OCI-LY3 (cell line): ENCODE data around the gene NOTCH3.

Experiments used
- H2AFZ ChIP-seq: fragments of 200-600, 300-600 bp; shearing (Covaris generic); 2 replicates; pipeline ENCODE4 v1.6.0; 2014; ENCODE audit warnings: antibody characterized with exemption, low read depth, low read length
- H3K27ac ChIP-seq: fragments of 200-600, 300-600 bp; sonication (generic); 2 replicates; pipeline ENCODE4 v1.5.1; 2014; ENCODE audit warnings: mild to moderate bottlenecking, low read length, moderate library complexity, mixed read lengths
- H3K27me3 ChIP-seq: fragments of 200-600, 300-600 bp; sonication (generic); 2 replicates; pipeline ENCODE4 v1.6.1; 2014; ENCODE audit warnings: low read depth, low read length, mixed read lengths
- H3K36me3 ChIP-seq: fragments of 200-600, 300-600 bp; sonication (generic); replicated peaks from 2 replicates; pipeline ENCODE3; 2014; ENCODE audit warnings: low read depth, low read length, mixed read lengths
- H3K4me1 ChIP-seq: fragments of 300-600, 200-600 bp; sonication (generic); 2 replicates; pipeline ENCODE4 v1.6.1; 2014; ENCODE audit warnings: low read length, mixed read lengths
- H3K4me2 ChIP-seq: fragments of 200-600, 300-600 bp; sonication (generic); 2 replicates; pipeline ENCODE4 v1.6.1; 2014; ENCODE audit warnings: low read length, mixed read lengths
- H3K4me3 ChIP-seq: fragments of 300-600, 200-600 bp; sonication (generic); 2 replicates; pipeline ENCODE4 v1.5.1; 2014; ENCODE audit warnings: antibody characterized with exemption, mild to moderate bottlenecking, low read length, moderate library complexity
- H3K79me2 ChIP-seq: fragments of 300-600, 200-600 bp; shearing (Covaris generic); 2 replicates; pipeline ENCODE4 v1.6.1; 2014; ENCODE audit warnings: mild to moderate bottlenecking, low read length, mixed read lengths
- H3K9ac ChIP-seq: fragments of 300-600, 200-600 bp; shearing (Covaris generic); 2 replicates; pipeline ENCODE4 v1.6.0; 2014; ENCODE audit warnings: mild to moderate bottlenecking, low read length, moderate library complexity
- H3K9me3 ChIP-seq: fragments of 200-600, 300-600 bp; shearing (Covaris generic); 2 replicates; pipeline ENCODE4 v1.6.1; 2014; ENCODE audit warnings: low read length, mixed read lengths; ENCODE audit not compliant: insufficient read depth
- H4K20me1 ChIP-seq: fragments of 200-600, 300-600 bp; sonication (generic); 2 replicates; pipeline ENCODE4 v1.6.1; 2016; ENCODE audit warnings: low read length, mixed read lengths; ENCODE audit not compliant: insufficient read depth
- CTCF ChIP-seq: fragments of 200-600, 300-600 bp; sonication (generic); IDR thresholded peaks from 2 replicates; pipeline ENCODE4 v1.5.1; 2014; ENCODE audit warnings: antibody characterized with exemption, low read length, low read depth
- EZH2phosphoT487 ChIP-seq: fragments of 200-600 bp; shearing (Covaris generic); IDR thresholded peaks from 2 replicates; pipeline ENCODE4 v1.6.1; 2018; ENCODE audit warnings: antibody characterized with exemption, mixed run types, low read depth

NOTCH3 gene

GRCh38 chr19:15248648-15249527 lies 48.1 kb upstream of the NOTCH3 start:
- H3K4me1 ChIP-seq: peaks cover 26% of the 10 kb centered on the region
- no peaks in the 10 kb centered on the region for H3K27me3 ChIP-seq
- no peak for TF ChIP-seq CTCF
- TF ChIP-seq EZH2phosphoT487: no peak
- no peak overlapping the region for H3K4me3 ChIP-seq
- H3K27ac ChIP-seq: peak overlapping the region; percentile 75
- peak overlapping the region; percentile 30; the same call in 1 of the 2 replicates for H3K9ac ChIP-seq
- peaks cover 41% of the 10 kb centered on the region for H3K79me2 ChIP-seq
- H3K4me2 ChIP-seq: no peak overlapping the region
- no peak overlapping the region for H2AFZ ChIP-seq
- H3K9me3 ChIP-seq: no peaks in the 10 kb centered on the region
- H4K20me1 ChIP-seq: peaks cover 31% of the 10 kb centered on the region
- peaks cover 63% of the 10 kb centered on the region for H3K36me3 ChIP-seq

- H2AFZ ChIP-seq: no peak overlapping the region
- no peak overlapping the region for H3K4me2 ChIP-seq
- H3K36me3 ChIP-seq: peaks cover 61% of the 10 kb centered on the region
- H3K79me2 ChIP-seq: peaks cover 44% of the 10 kb centered on the region
- H3K9me3 ChIP-seq: no peaks in the 10 kb centered on the region
- no peaks in the 10 kb centered on the region for H3K27me3 ChIP-seq
- TF ChIP-seq EZH2phosphoT487: no peak
- no peak for TF ChIP-seq CTCF
- peaks cover 28% of the 10 kb centered on the region for H4K20me1 ChIP-seq
- H3K9ac ChIP-seq: peak overlapping the region; percentile 30; the same call in 1 of the 2 replicates
- H3K27ac ChIP-seq: peak overlapping the region; percentile 75
- no peak overlapping the region for H3K4me3 ChIP-seq
- peaks cover 26% of the 10 kb centered on the region for H3K4me1 ChIP-seq
Observed at GRCh38 chr19:15248106-15248505, 47.3 kb upstream of the NOTCH3 start.

GRCh38 chr19:15247107-15248014 lies 46.6 kb upstream of the NOTCH3 start:
- peaks cover 29% of the 10 kb centered on the region for H4K20me1 ChIP-seq
- peak overlapping the region; percentile 75 for H3K27ac ChIP-seq
- H3K4me1 ChIP-seq: peaks cover 26% of the 10 kb centered on the region
- no peaks in the 10 kb centered on the region for H3K9me3 ChIP-seq
- H3K9ac ChIP-seq: peak overlapping the region; percentile 2; the same call in 1 of the 2 replicates
- TF ChIP-seq CTCF (no peak), EZH2phosphoT487 (no peak)
- H2AFZ ChIP-seq: no peak overlapping the region
- no peaks in the 10 kb centered on the region for H3K27me3 ChIP-seq
- peaks cover 59% of the 10 kb centered on the region for H3K36me3 ChIP-seq
- no peak overlapping the region for H3K4me2 ChIP-seq
- H3K4me3 ChIP-seq: no peak overlapping the region
- H3K79me2 ChIP-seq: peaks cover 43% of the 10 kb centered on the region

GRCh38 chr19:15246198-15246481 lies 45.3 kb upstream of the NOTCH3 start:
- peaks cover 59% of the 10 kb centered on the region for H3K36me3 ChIP-seq
- peaks cover 29% of the 10 kb centered on the region for H4K20me1 ChIP-seq

More at GRCh38 chr19:15246198-15246481, 45.3 kb upstream of the NOTCH3 start:
- no peaks in the 10 kb centered on the region for H3K27me3 ChIP-seq
- peaks cover 36% of the 10 kb centered on the region for H3K79me2 ChIP-seq
- TF ChIP-seq EZH2phosphoT487 (no peak), CTCF (no peak)
- H3K4me1 ChIP-seq: peaks cover 26% of the 10 kb centered on the region
- no peak overlapping the region for H3K27ac ChIP-seq
- no peak overlapping the region for H3K9ac ChIP-seq
- no peak overlapping the region for H3K4me3 ChIP-seq
- no peak overlapping the region for H2AFZ ChIP-seq
- H3K4me2 ChIP-seq: no peak overlapping the region
- no peaks in the 10 kb centered on the region for H3K9me3 ChIP-seq
